COLO668 (cell line): Measurements from ENCODE around the gene YIPF1.

Source experiments
- DNase-seq: peaks from one replicate; lab custom pipeline; 2025; ENCODE audit not compliant: unreplicated experiment; lab: John Stamatoyannopoulos, UW

Gene YIPF1

GRCh38 chr1:53889304-53890298 is at the start of gene YIPF1:
Gene YIPF1, minus strand, starts transcription at chr1:53889797. Its CDS starts 860 bp downstream, at chr1:53888937.
- DNase-seq: peak; percentile 96

DNA sequence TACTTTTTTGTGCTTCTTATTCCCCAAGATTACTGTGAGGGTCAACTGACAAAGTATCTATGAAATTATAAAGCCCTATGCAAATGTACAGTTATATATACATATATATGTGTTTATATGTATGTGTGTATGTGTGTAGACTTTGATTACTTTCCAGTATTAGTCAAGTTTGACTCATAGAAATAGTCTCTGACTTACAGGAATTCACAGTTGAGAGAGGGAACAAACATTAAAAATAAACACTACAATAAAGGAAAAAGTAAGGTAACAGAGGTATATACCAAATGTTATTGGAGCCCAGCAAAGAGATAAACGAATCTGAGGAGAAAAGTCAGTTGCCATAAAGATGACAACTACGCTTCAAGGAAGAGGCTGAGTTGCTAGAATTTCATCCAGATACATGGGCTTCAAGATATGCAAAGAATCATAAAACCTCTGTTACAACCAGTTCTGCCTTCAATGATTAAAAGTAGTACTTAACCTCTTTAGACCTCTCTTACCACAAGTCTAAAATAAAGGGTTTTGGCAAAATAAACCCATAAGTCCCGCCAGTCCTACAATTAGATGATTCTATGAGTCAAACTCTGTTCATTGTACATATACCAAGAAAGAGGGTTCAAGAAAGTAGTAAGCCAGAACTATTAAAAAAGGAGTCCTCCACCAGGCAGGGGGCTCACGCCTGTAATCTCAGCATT is 48.7 kb upstream of the YIPF1 start:
- DNase-seq: no peak

GRCh38 chr1:53936430-53936829 is 46.8 kb upstream of the YIPF1 start:
- no peak for DNase-seq

GRCh38 chr1:53934170-53934765 is 44.7 kb upstream of the YIPF1 start:
- DNase-seq: no peak

- DNase-seq: no peak
These were observed 41.9 kb upstream of the YIPF1 start for GRCh38 chr1:53931523-53931922.

- no peak for DNase-seq
These were observed 41.3 kb upstream of the YIPF1 start for GRCh38 chr1:53930932-53931331.

GRCh38 chr1:53929246-53929960 is 39.8 kb upstream of the YIPF1 start:
- DNase-seq: no peak

- no peak for DNase-seq
These were observed 37.8 kb upstream of the YIPF1 start for GRCh38 chr1:53927376-53927881.

- no peak for DNase-seq
These were observed 30.1 kb upstream of the YIPF1 start for GRCh38 chr1:53919675-53920066.

GRCh38 chr1:53918343-53918742 is 28.7 kb upstream of the YIPF1 start:
- DNase-seq: no peak

GRCh38 chr1:53913352-53914033 is 23.9 kb upstream of the YIPF1 start:
- DNase-seq: no peak

GRCh38 chr1:53911442-53911841 is 21.8 kb upstream of the YIPF1 start:
- no peak for DNase-seq

DNA sequence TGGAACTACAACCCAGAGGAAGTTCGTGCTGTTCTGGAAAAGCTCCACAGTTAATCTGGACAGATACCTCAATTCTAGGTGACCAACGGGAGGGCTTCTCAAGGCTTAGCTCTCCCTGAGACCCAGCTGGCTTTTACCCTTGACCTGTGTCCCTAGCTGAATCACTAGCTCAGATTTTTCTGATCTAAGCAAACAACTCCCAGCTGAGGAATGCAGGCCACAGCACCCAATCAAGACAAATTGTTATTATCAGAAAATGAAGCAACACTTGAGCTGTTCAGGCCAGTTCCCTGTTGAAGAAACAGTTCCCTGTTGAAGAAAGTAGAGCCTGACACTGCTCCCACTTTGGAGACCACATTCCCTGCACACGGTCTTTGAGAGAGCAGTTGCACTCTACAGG is 20.3 kb upstream of the YIPF1 start:
- DNase-seq: no peak

GRCh38 chr1:53906121-53906520 is 16.5 kb upstream of the YIPF1 start:
- no peak for DNase-seq

GRCh38 chr1:53905509-53905908 is 15.9 kb upstream of the YIPF1 start:
- DNase-seq: no peak

GRCh38 chr1:53902235-53903138 is 12.9 kb upstream of the YIPF1 start:
- no peak for DNase-seq

DNA sequence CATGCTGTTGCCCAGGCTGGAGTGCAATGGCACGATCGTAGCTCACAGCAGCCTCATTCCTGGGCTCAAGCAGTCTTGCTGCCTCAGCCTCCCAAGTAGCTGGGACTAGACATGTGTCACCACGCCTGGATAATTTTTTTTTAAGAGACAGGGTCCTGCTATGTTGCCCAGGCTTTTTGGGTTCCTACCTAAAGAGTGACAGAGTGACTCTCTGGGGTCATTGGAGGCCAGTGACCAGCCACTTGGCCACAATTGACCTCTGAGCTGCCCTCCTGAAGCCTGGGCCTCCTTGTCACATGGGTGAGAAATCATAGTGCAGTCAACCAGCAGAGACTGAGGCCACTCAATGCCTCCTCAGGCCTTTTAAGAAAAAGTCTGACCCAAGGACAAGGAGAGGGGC is 10.1 kb upstream of the YIPF1 start:
- no peak for DNase-seq

- peak; percentile 60 for DNase-seq
These were observed 9.6 kb upstream of the YIPF1 start for GRCh38 chr1:53899206-53899628.

DNA sequence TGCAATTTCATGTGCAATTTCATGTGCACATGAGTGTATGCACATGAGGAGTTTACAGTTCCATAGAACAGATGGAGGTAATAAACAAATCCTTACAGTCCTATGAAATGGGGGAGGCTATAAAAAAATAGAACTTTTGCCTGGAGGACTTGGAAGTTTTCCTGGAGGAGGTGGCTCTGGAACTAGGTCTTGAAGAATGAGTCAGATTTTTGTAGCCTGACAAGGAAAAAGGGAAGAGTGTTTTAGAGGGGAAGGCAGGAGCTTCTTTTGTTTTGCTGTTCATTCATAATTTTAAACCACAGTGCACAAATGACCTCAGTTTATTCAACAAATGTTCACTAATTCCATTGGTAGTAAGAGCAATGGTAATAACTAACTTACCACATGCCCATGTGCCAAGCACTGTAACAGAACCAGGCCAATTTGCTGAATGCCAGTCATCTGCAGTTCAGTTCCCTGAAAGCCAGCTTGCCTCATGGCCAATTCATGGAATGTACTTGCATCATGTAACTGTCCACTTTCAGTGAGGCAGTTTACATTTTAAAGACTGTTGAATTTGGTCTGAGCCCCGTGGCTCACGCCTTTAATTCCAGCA is 7.1 kb upstream of the YIPF1 start:
- DNase-seq: no peak
